WTC11 (cell line): ENCODE results near the gene RCOR3. TPM values are rescaled to one million over a fixed set of nuclear protein-coding genes. Genes with fewer than 3 reads are reported as not detected.

Experiments used
- ATAC-seq: fragments of 200-7000 bp; cut with Tn5 transposase; 2 replicates; pipeline ENCODE4 v1.10.0; 2021; ENCODE audit warnings: mild to moderate bottlenecking, moderate library complexity
- CTCF ChIA-PET: fragments of 300-600 bp; sonication (Branson Sonifier 250); formaldehyde crosslinking; loops from one replicate; lab custom pipeline; 2021; ENCODE audit warnings: antibody characterized with exemption; lab: Charles Lee
- POLR2A ChIA-PET: fragments of 350-600 bp; sonication (Branson Sonifier 250); formaldehyde crosslinking; loops from one replicate; lab custom pipeline; 2021; ENCODE audit warnings: antibody characterized with exemption; lab: Charles Lee
- DNase-seq: peaks from one replicate; pipeline ENCODE4 v3.0.0; 2021; ENCODE audit warnings: low spot score
- H3K27ac Mint-ChIP-seq: 2 replicates; pipeline ENCODE4 v1.8.0; 2021; ENCODE audit warnings: mixed read lengths
- H3K27me3 Mint-ChIP-seq: 2 replicates; pipeline ENCODE4 v1.8.0; 2021; ENCODE audit warnings: low read depth, mild to moderate bottlenecking, moderate library complexity, mixed read lengths
- H3K36me3 Mint-ChIP-seq: 2 replicates; pipeline ENCODE4 v1.8.0; 2021; ENCODE audit warnings: mixed read lengths
- H3K4me1 Mint-ChIP-seq: 2 replicates; pipeline ENCODE4 v1.8.0; 2022; ENCODE audit warnings: mixed read lengths
- H3K4me3 Mint-ChIP-seq: 2 replicates; pipeline ENCODE4 v1.8.0; 2021; ENCODE audit warnings: mild to moderate bottlenecking, moderate library complexity, mixed read lengths
- H3K9me3 Mint-ChIP-seq: 2 replicates; pipeline ENCODE4 v1.8.0; 2021; ENCODE audit warnings: mixed read lengths
- ETV6 ChIP-seq: sonication (generic); formaldehyde crosslinking; IDR thresholded peaks from 2 replicates; pipeline ENCODE4 v1.8.1; 2022; ENCODE audit warnings: mild to moderate bottlenecking, missing genetic modification reagents
- FOXK1 ChIP-seq: sonication (generic); formaldehyde crosslinking; IDR thresholded peaks from 2 replicates; pipeline ENCODE4 v1.8.0; 2022; ENCODE audit warnings: mild to moderate bottlenecking, moderate library complexity, missing genetic modification reagents
- HMGXB4 ChIP-seq: sonication (generic); formaldehyde crosslinking; IDR thresholded peaks from 2 replicates; pipeline ENCODE4 v1.8.1; 2023; ENCODE audit warnings: mild to moderate bottlenecking, moderate library complexity, missing genetic modification reagents
- NR2C2 ChIP-seq: sonication (generic); formaldehyde crosslinking; IDR thresholded peaks from 2 replicates; pipeline ENCODE4 v1.8.0; 2022; ENCODE audit warnings: mild to moderate bottlenecking, missing genetic modification reagents
- SP1 ChIP-seq: sonication (generic); formaldehyde crosslinking; conservative IDR thresholded peaks from 2 replicates; pipeline ENCODE4 v1.8.1; 2022; ENCODE audit warnings: missing genetic modification reagents
- TCF7 ChIP-seq: sonication (generic); formaldehyde crosslinking; IDR thresholded peaks from 2 replicates; pipeline ENCODE4 v1.8.0; 2022; ENCODE audit warnings: mild to moderate bottlenecking, low read depth, missing genetic modification reagents, moderate library complexity
- ZBTB43 ChIP-seq: sonication (generic); formaldehyde crosslinking; IDR thresholded peaks from 2 replicates; pipeline ENCODE4 v1.8.1; 2023; ENCODE audit warnings: mild to moderate bottlenecking, missing genetic modification reagents
- ZNF138 ChIP-seq: sonication (generic); formaldehyde crosslinking; conservative IDR thresholded peaks from 2 replicates; pipeline ENCODE4 v1.8.1; 2022; ENCODE audit warnings: mild to moderate bottlenecking, moderate library complexity, missing genetic modification reagents
- ZNF219 ChIP-seq: sonication (generic); formaldehyde crosslinking; IDR thresholded peaks from 2 replicates; pipeline ENCODE4 v1.8.0; 2023; ENCODE audit warnings: missing genetic modification reagents, mild to moderate bottlenecking, borderline replicate concordance
- ZNF317 ChIP-seq: sonication (generic); formaldehyde crosslinking; IDR thresholded peaks from 2 replicates; pipeline ENCODE4 v1.8.1; 2023; ENCODE audit warnings: low read depth, mild to moderate bottlenecking, moderate library complexity, missing genetic modification reagents, borderline replicate concordance
- ZNF512 ChIP-seq: sonication (generic); formaldehyde crosslinking; IDR thresholded peaks from 2 replicates; pipeline ENCODE4 v1.8.1; 2022; ENCODE audit warnings: missing genetic modification reagents, borderline replicate concordance
- total RNA-seq: library from RNA; stranded (reverse); gene quantifications from 3 replicates; pipeline ENCODE4 v1.2.3, GENCODE V29; 2021
- TF ChIP-seq, protein P1 (sequence below): fragments of 250-450 bp; sonication (Bioruptor Pico); IDR thresholded peaks from 2 replicates; pipeline ENCODE4 v1.9.0; 2021; ENCODE audit warnings: mild to moderate bottlenecking, borderline replicate concordance
- TF ChIP-seq, protein P2 (sequence below): sonication (generic); formaldehyde crosslinking; conservative IDR thresholded peaks from 2 replicates; pipeline ENCODE4 v1.8.1; 2022; ENCODE audit warnings: mild to moderate bottlenecking, missing genetic modification reagents

Gene RCOR3
- total RNA-seq, 1 experiment from 2014 or later, result 35.9 TPM

DNA sequence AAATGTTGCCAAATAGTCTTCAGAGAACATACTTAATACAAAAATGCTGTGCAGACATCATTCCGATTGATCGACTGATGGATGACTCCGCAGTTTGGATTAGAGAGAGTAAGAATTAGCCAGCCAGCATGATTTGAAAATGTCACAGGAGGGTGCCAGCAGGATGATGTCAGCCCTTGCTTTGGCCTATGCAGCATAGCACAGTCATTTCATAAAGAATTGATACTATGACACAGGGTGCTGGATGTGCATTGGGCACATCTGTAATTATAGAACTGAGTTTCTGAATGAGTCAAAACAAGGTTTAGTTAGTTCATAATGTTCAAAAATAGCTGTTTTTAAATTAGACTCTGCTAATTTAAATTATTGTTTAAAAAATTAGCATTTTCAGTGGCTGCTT lies 45.9 kb downstream of the RCOR3 start:
- CTCF ChIA-PET, result no interaction called here
- Mint-ChIP-seq H3K27ac (peak overlapping the region; percentile 19; the same call in 1 of the 2 replicates), H3K36me3 (peaks cover 22% of the 10 kb centered on the region)

DNA sequence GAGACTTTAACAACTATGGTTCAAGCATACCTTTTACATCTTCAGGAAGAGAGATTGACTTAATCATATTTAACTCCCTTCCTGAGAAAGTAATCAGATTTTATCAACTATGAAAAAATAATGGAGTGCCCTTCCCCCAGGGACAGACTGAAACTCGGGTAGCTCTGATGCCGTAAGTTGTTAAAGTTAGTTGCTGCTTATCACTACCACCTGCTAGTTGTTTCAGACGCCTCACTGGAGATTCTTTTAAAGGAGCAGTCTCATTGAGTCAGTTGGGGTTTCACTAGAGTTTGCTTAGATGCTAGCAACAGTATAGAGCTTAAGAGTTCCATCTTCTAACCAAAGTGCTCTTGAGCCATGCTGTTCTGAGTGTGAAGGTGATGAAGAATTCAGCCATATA lies 50.5 kb downstream of the RCOR3 start:
- ChIA-PET POLR2A (no interaction called here), CTCF (interaction anchor here (2.2 kb wide), 1 partner anchor 14 kb away, joined by 10 read pairs; no protein-coding TSS in a partner anchor)
- ATAC-seq (no peak), DNase-seq (no peak)
- Mint-ChIP-seq H3K27me3 (no peaks in the 10 kb centered on the region), H3K4me3 (no peak overlapping the region), H3K9me3 (no peaks in the 10 kb centered on the region), H3K36me3 (peaks cover 19% of the 10 kb centered on the region), H3K27ac (no peak overlapping the region), H3K4me1 (peaks cover 6% of the 10 kb centered on the region)
- no peak for TF ChIP-seq TCF7 (CRISPR knock-in tag)
- TF ChIP-seq, protein P1, sequence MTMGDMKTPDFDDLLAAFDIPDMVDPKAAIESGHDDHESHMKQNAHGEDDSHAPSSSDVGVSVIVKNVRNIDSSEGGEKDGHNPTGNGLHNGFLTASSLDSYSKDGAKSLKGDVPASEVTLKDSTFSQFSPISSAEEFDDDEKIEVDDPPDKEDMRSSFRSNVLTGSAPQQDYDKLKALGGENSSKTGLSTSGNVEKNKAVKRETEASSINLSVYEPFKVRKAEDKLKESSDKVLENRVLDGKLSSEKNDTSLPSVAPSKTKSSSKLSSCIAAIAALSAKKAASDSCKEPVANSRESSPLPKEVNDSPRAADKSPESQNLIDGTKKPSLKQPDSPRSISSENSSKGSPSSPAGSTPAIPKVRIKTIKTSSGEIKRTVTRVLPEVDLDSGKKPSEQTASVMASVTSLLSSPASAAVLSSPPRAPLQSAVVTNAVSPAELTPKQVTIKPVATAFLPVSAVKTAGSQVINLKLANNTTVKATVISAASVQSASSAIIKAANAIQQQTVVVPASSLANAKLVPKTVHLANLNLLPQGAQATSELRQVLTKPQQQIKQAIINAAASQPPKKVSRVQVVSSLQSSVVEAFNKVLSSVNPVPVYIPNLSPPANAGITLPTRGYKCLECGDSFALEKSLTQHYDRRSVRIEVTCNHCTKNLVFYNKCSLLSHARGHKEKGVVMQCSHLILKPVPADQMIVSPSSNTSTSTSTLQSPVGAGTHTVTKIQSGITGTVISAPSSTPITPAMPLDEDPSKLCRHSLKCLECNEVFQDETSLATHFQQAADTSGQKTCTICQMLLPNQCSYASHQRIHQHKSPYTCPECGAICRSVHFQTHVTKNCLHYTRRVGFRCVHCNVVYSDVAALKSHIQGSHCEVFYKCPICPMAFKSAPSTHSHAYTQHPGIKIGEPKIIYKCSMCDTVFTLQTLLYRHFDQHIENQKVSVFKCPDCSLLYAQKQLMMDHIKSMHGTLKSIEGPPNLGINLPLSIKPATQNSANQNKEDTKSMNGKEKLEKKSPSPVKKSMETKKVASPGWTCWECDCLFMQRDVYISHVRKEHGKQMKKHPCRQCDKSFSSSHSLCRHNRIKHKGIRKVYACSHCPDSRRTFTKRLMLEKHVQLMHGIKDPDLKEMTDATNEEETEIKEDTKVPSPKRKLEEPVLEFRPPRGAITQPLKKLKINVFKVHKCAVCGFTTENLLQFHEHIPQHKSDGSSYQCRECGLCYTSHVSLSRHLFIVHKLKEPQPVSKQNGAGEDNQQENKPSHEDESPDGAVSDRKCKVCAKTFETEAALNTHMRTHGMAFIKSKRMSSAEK (CRISPR knock-in tag), result no peak

More for the DNA sequence above, 45.9 kb downstream of the RCOR3 start:
- Mint-ChIP-seq H3K4me1 (peaks cover 6% of the 10 kb centered on the region), H3K27me3 (no peaks in the 10 kb centered on the region), H3K9me3 (no peaks in the 10 kb centered on the region), H3K4me3 (no peak overlapping the region)
- no peak for DNase-seq
- ATAC-seq, result no peak
- POLR2A ChIA-PET, result no interaction called here
- TF ChIP-seq ZNF512 (CRISPR knock-in tag) (no peak), HMGXB4 (CRISPR knock-in tag) (no peak), NR2C2 (no peak), SP1 (CRISPR knock-in tag) (no peak), ZBTB43 (CRISPR knock-in tag) (no peak), ZNF317 (CRISPR knock-in tag) (no peak), ZNF138 (no peak), ZNF219 (CRISPR knock-in tag) (no peak), FOXK1 (CRISPR knock-in tag) (no peak), ETV6 (CRISPR knock-in tag) (no peak), TCF7 (CRISPR knock-in tag) (no peak)
- TF ChIP-seq, protein P1 (CRISPR knock-in tag), result no peak
- TF ChIP-seq, protein P2, sequence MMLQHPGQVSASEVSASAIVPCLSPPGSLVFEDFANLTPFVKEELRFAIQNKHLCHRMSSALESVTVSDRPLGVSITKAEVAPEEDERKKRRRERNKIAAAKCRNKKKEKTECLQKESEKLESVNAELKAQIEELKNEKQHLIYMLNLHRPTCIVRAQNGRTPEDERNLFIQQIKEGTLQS (CRISPR knock-in tag), result no peak
